HEK293T (cell line): Measurements from ENCODE around the gene USH1C.

Source experiments
- CTCF ChIA-PET: fragments of 350-600 bp; formaldehyde crosslinking; extraction: SDS; loops from one replicate; lab custom pipeline; 2021; ENCODE audit warnings: antibody characterized with exemption, inconsistent platforms; lab: Yijun Ruan, JAX
- POLR2A ChIA-PET: fragments of 350-600 bp; formaldehyde crosslinking; extraction: SDS; loops from one replicate; lab custom pipeline; 2020; ENCODE audit warnings: antibody characterized with exemption, inconsistent platforms; lab: Yijun Ruan, JAX
- DNase-seq: peaks from one replicate; pipeline ENCODE4 v3.0.0; 2012; ENCODE audit warnings: mixed read lengths; ENCODE audit errors: extremely low spot score
- ARNT ChIP-seq: fragments of 450-650 bp; IDR thresholded peaks from 2 replicates; pipeline ENCODE4 v1.6.1; 2017; ENCODE audit warnings: mild to moderate bottlenecking
- BHLHE40 ChIP-seq: fragments of 450-650 bp; IDR thresholded peaks from 2 replicates; pipeline ENCODE4 v1.6.1; 2016; ENCODE audit warnings: mild to moderate bottlenecking, moderate library complexity, borderline replicate concordance
- CTBP1 ChIP-seq: fragments of 450-650 bp; IDR thresholded peaks from 2 replicates; pipeline ENCODE4 v1.6.1; 2016; ENCODE audit warnings: borderline replicate concordance
- ELF4 ChIP-seq: fragments of 450-650 bp; IDR thresholded peaks from 2 replicates; pipeline ENCODE4 v1.6.1; 2017; ENCODE audit warnings: antibody characterized with exemption
- FOXA1 ChIP-seq: fragments of 450-650 bp; IDR thresholded peaks from 2 replicates; pipeline ENCODE4 v1.6.1; 2016; ENCODE audit warnings: mild to moderate bottlenecking
- FOXK2 ChIP-seq: fragments of 450-650 bp; IDR thresholded peaks from 2 replicates; pipeline ENCODE4 v1.6.1; 2016; ENCODE audit warnings: mild to moderate bottlenecking
- FOXM1 ChIP-seq: fragments of 450-650 bp; IDR thresholded peaks from 2 replicates; pipeline ENCODE4 v1.6.1; 2017; ENCODE audit warnings: mild to moderate bottlenecking, borderline replicate concordance
- HDGF ChIP-seq: fragments of 450-650 bp; IDR thresholded peaks from 2 replicates; pipeline ENCODE4 v1.6.1; 2017; ENCODE audit warnings: antibody characterized with exemption, borderline replicate concordance
- L3MBTL2 ChIP-seq: fragments of 450-650 bp; conservative IDR thresholded peaks from 2 replicates; pipeline ENCODE4 v1.6.1; 2016; ENCODE audit warnings: mild to moderate bottlenecking
- LEF1 ChIP-seq: fragments of 450-650 bp; IDR thresholded peaks from 2 replicates; pipeline ENCODE4 v1.6.1; 2017; ENCODE audit warnings: mild to moderate bottlenecking, borderline replicate concordance
- NFRKB ChIP-seq: fragments of 450-650 bp; IDR thresholded peaks from 2 replicates; pipeline ENCODE4 v1.6.1; 2016; ENCODE audit warnings: mild to moderate bottlenecking, moderate library complexity
- SP1 ChIP-seq: fragments of 450-650 bp; IDR thresholded peaks from 2 replicates; pipeline ENCODE4 v1.6.1; 2017
- SUZ12 ChIP-seq: fragments of 450-650 bp; IDR thresholded peaks from 2 replicates; pipeline ENCODE4 v1.6.1; 2016; ENCODE audit warnings: mild to moderate bottlenecking
- TARDBP ChIP-seq: fragments of 450-650 bp; IDR thresholded peaks from 2 replicates; pipeline ENCODE4 v1.6.1; 2016
- ZNF384 ChIP-seq: fragments of 450-650 bp; IDR thresholded peaks from 2 replicates; pipeline ENCODE4 v1.6.1; 2016
- TF ChIP-seq, protein P1 (sequence below): fragments of 450-650 bp; IDR thresholded peaks from 2 replicates; pipeline ENCODE4 v1.6.1; 2016

Gene USH1C

DNA sequence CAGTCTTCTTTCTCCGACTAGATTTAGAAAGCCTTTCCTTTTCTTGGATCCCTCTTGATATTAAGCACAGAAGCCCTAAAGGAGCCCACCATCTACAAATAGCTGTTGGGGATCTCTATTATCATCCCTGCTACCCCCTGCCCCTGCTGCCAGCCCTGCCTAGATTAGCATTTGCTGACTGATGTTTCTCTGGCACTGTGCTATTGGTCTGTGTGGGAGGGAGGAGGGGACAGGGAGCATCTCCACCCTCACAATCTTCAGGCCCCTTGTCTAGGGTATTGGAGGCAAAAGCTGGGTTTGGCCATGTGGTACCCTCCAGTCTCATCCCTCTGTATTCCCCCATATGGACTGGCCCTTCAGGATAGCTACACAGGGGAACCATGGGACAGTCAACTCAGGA, 6.2 kb downstream of the USH1C start:
- no peak for DNase-seq
- CTCF ChIA-PET: interaction anchor here (1.1 kb wide), 1 partner anchor 10 kb away, joined by 3 read pairs; no protein-coding TSS in a partner anchor
- POLR2A ChIA-PET: no interaction called here
- TF ChIP-seq LEF1 (no peak), BHLHE40 (no peak), FOXM1 (no peak), FOXK2 (no peak), SUZ12 (no peak), ARNT (no peak)

GRCh38 chr11:17537261-17537660, 7.0 kb downstream of the USH1C start:
- ChIA-PET CTCF (interaction anchor here (1.0 kb wide), 1 partner anchor 9 kb away, joined by 3 read pairs; no protein-coding TSS in a partner anchor), POLR2A (no interaction called here)
- no peak for TF ChIP-seq FOXK2
- no peak for DNase-seq

- no peak for DNase-seq
- TF ChIP-seq HDGF (no peak), FOXK2 (no peak), ELF4 (no peak), TARDBP (no peak), ZNF384 (no peak)
- TF ChIP-seq, protein P1, sequence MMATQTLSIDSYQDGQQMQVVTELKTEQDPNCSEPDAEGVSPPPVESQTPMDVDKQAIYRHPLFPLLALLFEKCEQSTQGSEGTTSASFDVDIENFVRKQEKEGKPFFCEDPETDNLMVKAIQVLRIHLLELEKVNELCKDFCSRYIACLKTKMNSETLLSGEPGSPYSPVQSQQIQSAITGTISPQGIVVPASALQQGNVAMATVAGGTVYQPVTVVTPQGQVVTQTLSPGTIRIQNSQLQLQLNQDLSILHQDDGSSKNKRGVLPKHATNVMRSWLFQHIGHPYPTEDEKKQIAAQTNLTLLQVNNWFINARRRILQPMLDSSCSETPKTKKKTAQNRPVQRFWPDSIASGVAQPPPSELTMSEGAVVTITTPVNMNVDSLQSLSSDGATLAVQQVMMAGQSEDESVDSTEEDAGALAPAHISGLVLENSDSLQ: no peak
- ChIA-PET CTCF (no interaction called here), POLR2A (interaction anchor here (1.5 kb wide), 1 partner anchor 12 kb away, joined by 4 read pairs; the partner anchor contains the start of gene OTOG)
Measured at GRCh38 chr11:17535488-17535887, 8.7 kb downstream of the USH1C start.

DNA sequence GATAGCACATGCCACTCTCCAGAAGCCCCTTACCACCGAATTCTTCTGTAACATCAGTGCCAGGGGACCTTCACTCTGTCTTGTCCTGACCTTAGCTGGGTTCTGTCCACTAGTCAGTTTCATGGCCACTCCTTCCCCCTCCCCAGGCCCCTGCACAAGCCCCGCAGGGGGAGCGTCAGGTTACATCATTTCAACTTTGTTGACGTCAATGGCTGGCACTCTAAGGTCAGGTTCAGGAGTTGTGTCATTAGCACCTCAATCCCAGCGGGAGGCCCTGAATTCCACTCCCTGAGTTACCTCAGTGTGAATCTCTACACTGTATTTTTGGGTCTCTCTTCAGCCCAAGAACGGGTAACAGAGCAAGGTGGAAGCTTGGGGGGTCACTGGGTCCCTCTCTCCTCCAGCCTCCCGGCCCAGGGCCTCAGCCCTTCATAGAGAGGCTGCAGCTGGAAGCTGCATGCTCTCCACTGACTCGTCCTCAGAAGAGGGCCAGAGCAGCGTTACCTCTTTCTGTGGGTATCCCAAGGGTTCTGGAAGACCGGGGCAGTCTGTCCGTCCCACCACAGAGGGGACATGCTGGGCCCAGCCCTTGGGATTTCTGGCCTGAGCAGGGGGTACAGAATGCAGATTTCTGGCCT, 10.3 kb downstream of the USH1C start:
- no peak for DNase-seq
- ChIA-PET CTCF (no interaction called here), POLR2A (no interaction called here)
- TF ChIP-seq TARDBP (no peak), BHLHE40 (no peak), FOXK2 (no peak), LEF1 (no peak), ARNT (no peak), FOXM1 (no peak), SUZ12 (no peak), FOXA1 (no peak)
- TF ChIP-seq, protein P1: no peak

GRCh38 chr11:17533341-17533740, 10.9 kb downstream of the USH1C start:
- no peak for DNase-seq
- CTCF ChIA-PET: no interaction called here
- TF ChIP-seq LEF1 (no peak), SP1 (no peak), FOXM1 (no peak), CTBP1 (no peak), ARNT (no peak), FOXA1 (no peak), L3MBTL2 (no peak), HDGF (no peak)
- TF ChIP-seq, protein P1: no peak
- POLR2A ChIA-PET: no interaction called here

GRCh38 chr11:17532784-17533183, 11.4 kb downstream of the USH1C start:
- DNase-seq: no peak
- POLR2A ChIA-PET: no interaction called here
- CTCF ChIA-PET: no interaction called here
- TF ChIP-seq ELF4 (no peak), LEF1 (no peak), ARNT (no peak), FOXK2 (no peak), CTBP1 (no peak), SP1 (no peak), SUZ12 (no peak), FOXM1 (no peak), HDGF (no peak), ZNF384 (no peak), BHLHE40 (no peak), FOXA1 (no peak), TARDBP (no peak), L3MBTL2 (no peak), NFRKB (no peak)
- TF ChIP-seq, protein P1: no peak
